Kidney tubule cell (primary cell): ENCODE results near the gene NDUFB4.

ENCODE experiments used
- DNase-seq: peaks from one replicate; pipeline ENCODE4 v3.0.0-alpha.2; 2018; ENCODE audit warnings: low spot score

Gene NDUFB4

GRCh38 chr3:120596116-120596852, at the start of gene NDUFB4:
TSS of gene NDUFB4 (plus strand) at chr3:120596336. CDS start at chr3:120596360, 24 bp downstream.
- DNase-seq: peak; percentile 99

- DNase-seq: no peak
Observed at GRCh38 chr3:120550546-120550945, 45.6 kb upstream of the NDUFB4 start.

GRCh38 chr3:120552184-120553172, 43.7 kb upstream of the NDUFB4 start:
- DNase-seq: no peak

- no peak for DNase-seq
Observed at GRCh38 chr3:120554812-120555606, 41.1 kb upstream of the NDUFB4 start.

GRCh38 chr3:120555657-120556509, 40.3 kb upstream of the NDUFB4 start:
- DNase-seq: no peak

- no peak for DNase-seq
Observed at GRCh38 chr3:120557115-120557514, 39.0 kb upstream of the NDUFB4 start.

- DNase-seq: peak; percentile 93
Observed at GRCh38 chr3:120558771-120559241, 37.3 kb upstream of the NDUFB4 start.

- DNase-seq: peak; percentile 93
Observed at GRCh38 chr3:120559242-120560061, 36.7 kb upstream of the NDUFB4 start.

- DNase-seq: no peak
Observed at GRCh38 chr3:120560304-120561250, 35.6 kb upstream of the NDUFB4 start.

- peak; percentile 74 for DNase-seq
Observed at GRCh38 chr3:120561251-120562045, 34.7 kb upstream of the NDUFB4 start.

- no peak for DNase-seq
Observed at GRCh38 chr3:120563356-120564022, 32.6 kb upstream of the NDUFB4 start.

GRCh38 chr3:120566243-120566975, 29.7 kb upstream of the NDUFB4 start:
- peak; percentile 63 for DNase-seq

- peak; percentile 47 for DNase-seq
Observed at GRCh38 chr3:120567370-120568201, 28.6 kb upstream of the NDUFB4 start.

- no peak for DNase-seq
Observed at GRCh38 chr3:120568202-120568531, 28.0 kb upstream of the NDUFB4 start.

GRCh38 chr3:120568598-120568997, 27.5 kb upstream of the NDUFB4 start:
- peak; percentile 24 for DNase-seq
